ENCODE measurements around the gene NTS.

The NTS gene

DNA sequence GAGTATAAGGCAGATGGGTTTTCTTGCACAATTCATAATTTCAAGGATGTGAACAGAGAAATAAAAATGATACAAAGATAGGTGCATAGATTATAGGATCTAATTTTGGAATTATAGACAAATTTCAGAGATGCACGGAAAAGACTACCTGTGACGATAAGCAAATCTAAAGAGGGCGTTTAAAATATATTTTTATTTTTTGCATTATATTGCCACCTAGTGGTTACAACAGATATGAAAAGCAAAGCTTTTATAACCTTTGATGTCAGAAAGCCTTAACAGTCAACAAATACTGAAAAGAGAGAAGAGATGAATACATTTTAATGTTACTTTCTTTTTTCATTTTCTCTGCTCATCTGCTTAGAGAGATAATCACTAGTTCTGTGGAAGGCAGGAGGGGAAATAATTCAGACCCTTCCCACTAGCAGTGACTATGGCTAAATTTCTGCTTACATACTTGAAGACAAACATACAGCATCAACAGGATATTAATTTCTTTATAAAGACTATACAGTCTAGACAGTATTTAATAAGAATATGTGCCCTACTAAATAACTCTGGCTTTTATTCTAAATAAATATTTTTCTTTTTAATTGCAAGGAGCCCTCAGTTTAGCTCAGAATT, 46.3 kb downstream of the NTS start:
- no peak overlapping the region for H3K27ac ChIP-seq
- DNase-seq (ENCODE audit: low read depth, low spot score): no peak

DNA sequence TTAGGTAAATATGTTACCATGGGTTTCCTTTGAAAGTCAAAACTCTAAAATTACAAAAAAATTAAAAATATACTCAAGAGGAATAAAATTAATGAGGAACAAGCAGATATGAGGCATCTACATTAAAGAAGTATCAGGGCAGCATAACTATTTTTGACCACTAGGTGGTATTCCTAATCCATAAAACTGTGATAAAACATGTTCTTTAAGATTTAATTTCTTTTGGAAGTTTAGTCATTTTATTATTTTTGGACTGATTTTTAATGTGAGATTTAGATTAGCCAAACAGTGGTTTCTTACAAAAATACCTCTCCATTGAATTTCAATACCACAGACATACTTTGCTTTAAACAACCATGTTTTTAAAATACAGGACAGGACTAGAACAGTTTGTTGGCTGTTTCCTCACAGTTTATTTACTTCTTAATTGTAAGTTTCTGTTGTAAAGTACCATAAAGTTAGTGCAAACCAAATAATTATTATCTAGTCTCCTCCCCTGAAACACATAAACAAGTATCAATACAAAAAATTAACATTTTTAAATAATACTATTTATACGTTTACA, 49.8 kb downstream of the NTS start:
- no peak overlapping the region for H3K27ac ChIP-seq
- DNase-seq (ENCODE audit: low read depth, low spot score): no peak

DNA sequence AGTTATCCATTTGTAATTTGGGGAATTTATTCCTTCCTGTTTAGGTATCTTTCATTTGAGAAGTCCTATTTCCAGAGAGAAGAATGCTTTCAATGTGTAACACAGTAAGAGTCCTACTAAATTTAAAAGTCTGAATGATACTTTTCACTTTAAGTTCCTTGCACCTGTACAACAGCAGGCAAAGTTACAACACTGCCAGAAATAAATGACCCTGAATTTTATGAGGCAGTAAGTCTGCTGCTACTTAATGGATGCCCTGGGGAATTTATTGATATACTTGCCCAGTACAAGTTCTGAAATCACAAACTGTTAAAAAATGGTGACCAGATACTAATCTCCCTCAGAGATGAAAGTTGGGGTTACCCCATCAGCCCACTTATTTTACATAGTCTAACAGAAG, 53.1 kb downstream of the NTS start:
- no peak for DNase-seq (ENCODE audit: low read depth, low spot score)
- H3K27ac ChIP-seq: no peak overlapping the region
